GM23248 (cell line): ENCODE measurements around the gene CHST6.

Source experiments
- EZH2 ChIP-seq: fragments of 200-600 bp; sonication (generic); IDR thresholded peaks from 2 replicates; pipeline ENCODE4 v1.6.1; 2018; ENCODE audit warnings: antibody characterized with exemption, mild to moderate bottlenecking; ENCODE audit not compliant: insufficient read depth, poor library complexity, severe bottlenecking
- EZH2phosphoT487 ChIP-seq: fragments of 200-600 bp; sonication (generic); IDR thresholded peaks from 2 replicates; pipeline ENCODE4 v1.6.1; 2018; ENCODE audit warnings: antibody characterized with exemption, moderate library complexity, mild to moderate bottlenecking, low read depth; ENCODE audit not compliant: insufficient read depth

DNA sequence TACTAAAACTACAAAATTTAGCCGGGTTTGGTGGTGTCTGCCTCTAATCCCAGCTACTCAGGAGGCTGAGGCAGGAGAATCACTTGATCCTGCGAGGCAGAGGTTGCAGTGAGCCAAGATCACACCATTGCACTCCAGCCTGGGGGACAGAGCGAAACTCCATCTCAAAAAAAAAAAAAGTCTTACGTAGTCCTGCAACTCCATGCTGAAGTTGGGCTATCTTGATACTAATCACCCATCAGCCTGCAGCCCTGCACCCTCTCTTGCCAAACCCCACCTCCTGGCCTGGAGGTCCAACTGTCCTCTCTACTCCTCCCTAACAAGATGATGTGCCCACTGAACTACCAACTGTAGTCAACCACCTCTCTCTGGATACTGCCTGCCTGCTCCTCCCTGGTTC is 35.5 kb downstream of the CHST6 start:
- no peak for TF ChIP-seq EZH2
- TF ChIP-seq EZH2phosphoT487, result no peak
